ENCODE results near the gene CD19. TPM values are rescaled to one million over a fixed set of nuclear protein-coding genes. Genes with fewer than 3 reads are reported as not detected.

The CD19 gene
- total RNA-seq, 4 donors from 2014 or later = 6.3 to 85.8 TPM; not detected in 2

DNA sequence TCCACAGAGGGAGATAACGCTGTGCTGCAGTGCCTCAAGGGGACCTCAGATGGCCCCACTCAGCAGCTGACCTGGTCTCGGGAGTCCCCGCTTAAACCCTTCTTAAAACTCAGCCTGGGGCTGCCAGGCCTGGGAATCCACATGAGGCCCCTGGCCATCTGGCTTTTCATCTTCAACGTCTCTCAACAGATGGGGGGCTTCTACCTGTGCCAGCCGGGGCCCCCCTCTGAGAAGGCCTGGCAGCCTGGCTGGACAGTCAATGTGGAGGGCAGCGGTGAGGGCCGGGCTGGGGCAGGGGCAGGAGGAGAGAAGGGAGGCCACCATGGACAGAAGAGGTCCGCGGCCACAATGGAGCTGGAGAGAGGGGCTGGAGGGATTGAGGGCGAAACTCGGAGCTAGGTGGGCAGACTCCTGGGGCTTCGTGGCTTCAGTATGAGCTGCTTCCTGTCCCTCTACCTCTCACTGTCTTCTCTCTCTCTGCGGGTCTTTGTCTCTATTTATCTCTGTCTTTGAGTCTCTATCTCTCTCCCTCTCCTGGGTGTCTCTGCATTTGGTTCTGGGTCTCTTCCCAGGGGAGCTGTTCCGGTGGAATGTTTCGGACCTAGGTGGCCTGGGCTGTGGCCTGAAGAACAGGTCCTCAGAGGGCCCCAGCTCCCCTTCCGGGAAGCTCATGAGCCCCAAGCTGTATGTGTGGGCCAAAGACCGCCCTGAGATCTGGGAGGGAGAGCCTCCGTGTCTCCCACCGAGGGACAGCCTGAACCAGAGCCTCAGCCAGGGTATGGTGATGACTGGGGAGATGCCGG is 769 bp downstream of the CD19 start:
- DNase-seq = no peak
- Histone ChIP-seq H3K36me3 (no peaks in the 10 kb centered on the region), H3K4me3 (peak overlapping the region in 2 of 4 donors; percentile 40 to 51), H3K9me3 (no peaks in the 10 kb centered on the region), H3K27ac (peak overlapping the region in 2 of 4 donors; percentile 74 to 82), H3K4me1 (peaks cover 0 to 12% (median 4%) of the 10 kb centered on the region in 4 donors), H3K27me3 (no peaks in the 10 kb centered on the region)
- TF ChIP-seq, protein P1, sequence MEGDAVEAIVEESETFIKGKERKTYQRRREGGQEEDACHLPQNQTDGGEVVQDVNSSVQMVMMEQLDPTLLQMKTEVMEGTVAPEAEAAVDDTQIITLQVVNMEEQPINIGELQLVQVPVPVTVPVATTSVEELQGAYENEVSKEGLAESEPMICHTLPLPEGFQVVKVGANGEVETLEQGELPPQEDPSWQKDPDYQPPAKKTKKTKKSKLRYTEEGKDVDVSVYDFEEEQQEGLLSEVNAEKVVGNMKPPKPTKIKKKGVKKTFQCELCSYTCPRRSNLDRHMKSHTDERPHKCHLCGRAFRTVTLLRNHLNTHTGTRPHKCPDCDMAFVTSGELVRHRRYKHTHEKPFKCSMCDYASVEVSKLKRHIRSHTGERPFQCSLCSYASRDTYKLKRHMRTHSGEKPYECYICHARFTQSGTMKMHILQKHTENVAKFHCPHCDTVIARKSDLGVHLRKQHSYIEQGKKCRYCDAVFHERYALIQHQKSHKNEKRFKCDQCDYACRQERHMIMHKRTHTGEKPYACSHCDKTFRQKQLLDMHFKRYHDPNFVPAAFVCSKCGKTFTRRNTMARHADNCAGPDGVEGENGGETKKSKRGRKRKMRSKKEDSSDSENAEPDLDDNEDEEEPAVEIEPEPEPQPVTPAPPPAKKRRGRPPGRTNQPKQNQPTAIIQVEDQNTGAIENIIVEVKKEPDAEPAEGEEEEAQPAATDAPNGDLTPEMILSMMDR (IDR thresholded peaks at IDR 0.05) = no peak
- no peak for TF ChIP-seq POLR2A (IDR thresholded peaks at IDR 0.05)

- TF ChIP-seq, protein P1 (IDR thresholded peaks at IDR 0.05) = no peak
- TF ChIP-seq POLR2A (IDR thresholded peaks at IDR 0.05) = no peak
- Histone ChIP-seq H3K9me3 (no peaks in the 10 kb centered on the region), H3K27ac (peak overlapping the region in 2 of 4 donors; percentile 74 to 82), H3K4me3 (peak overlapping the region in 2 of 4 donors; percentile 40 to 51), H3K36me3 (no peaks in the 10 kb centered on the region), H3K27me3 (no peaks in the 10 kb centered on the region), H3K4me1 (peaks cover 0 to 12% (median 4%) of the 10 kb centered on the region in 4 donors)
- DNase-seq = no peak
These were observed 1.4 kb downstream of the CD19 start for GRCh38 chr16:28933171-28933570.

- no peak for TF ChIP-seq POLR2A (IDR thresholded peaks at IDR 0.05)
- TF ChIP-seq, protein P1 (IDR thresholded peaks at IDR 0.05) = no peak
- H3K4me1 ChIP-seq = peaks cover 0 to 12% (median 4%) of the 10 kb centered on the region in 4 donors
- no peaks in the 10 kb centered on the region for H3K36me3 ChIP-seq
- no peak for DNase-seq
- H3K27ac ChIP-seq = no peak overlapping the region
- H3K4me3 ChIP-seq = no peak overlapping the region
- H3K27me3 ChIP-seq = no peaks in the 10 kb centered on the region
- no peaks in the 10 kb centered on the region for H3K9me3 ChIP-seq
These were observed 3.6 kb downstream of the CD19 start for GRCh38 chr16:28935346-28935745.

DNA sequence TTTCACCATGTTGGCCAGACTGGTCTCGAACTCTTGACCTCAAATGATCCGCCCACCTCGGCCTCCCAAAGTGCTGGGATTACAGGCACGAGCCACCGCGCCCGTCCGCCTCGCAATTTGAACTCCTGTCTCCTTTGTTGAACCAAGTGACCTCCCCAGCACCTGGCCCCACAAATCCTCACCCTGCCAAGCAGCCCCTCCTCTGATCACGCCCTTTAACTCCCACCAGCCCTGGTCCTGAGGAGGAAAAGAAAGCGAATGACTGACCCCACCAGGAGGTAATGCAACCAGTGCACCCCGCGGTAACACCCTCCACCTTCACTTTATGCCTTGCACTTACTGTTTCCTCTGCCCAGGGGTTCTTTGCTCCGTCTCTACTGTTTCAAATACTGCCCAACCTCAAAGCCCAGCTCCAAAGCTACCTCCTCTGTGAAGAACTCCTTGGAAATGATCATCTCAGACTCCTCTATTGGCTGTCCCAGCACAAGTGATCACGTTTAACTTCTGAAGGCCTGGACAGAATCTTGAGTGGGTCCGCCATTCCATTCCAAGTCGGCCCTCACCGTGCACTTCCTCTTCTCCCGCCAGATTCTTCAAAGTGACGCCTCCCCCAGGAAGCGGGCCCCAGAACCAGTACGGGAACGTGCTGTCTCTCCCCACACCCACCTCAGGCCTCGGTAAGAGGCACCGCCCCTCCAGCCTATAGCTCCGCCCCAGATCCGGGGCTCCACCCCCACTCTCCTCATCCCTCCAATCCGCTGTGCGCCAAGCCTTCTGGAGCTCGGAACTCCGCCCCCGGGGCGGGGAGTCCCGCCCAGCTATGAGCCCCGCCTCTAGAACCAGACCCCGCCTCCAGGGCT is 4.4 kb downstream of the CD19 start:
- peak overlapping the region in 2 of 4 donors; percentile 13 to 38 for H3K27ac ChIP-seq
- no peaks in the 10 kb centered on the region for H3K36me3 ChIP-seq
- TF ChIP-seq, protein P1 (IDR thresholded peaks at IDR 0.05) = no peak
- TF ChIP-seq POLR2A (IDR thresholded peaks at IDR 0.05) = no peak
- no peaks in the 10 kb centered on the region for H3K27me3 ChIP-seq
- peaks cover 0 to 12% (median 2%) of the 10 kb centered on the region in 4 donors for H3K4me1 ChIP-seq
- peak; percentile 65 to 95 (median 93) for DNase-seq
- H3K9me3 ChIP-seq = no peaks in the 10 kb centered on the region
- peak overlapping the region in 3 of 4 donors; percentile 8 to 37 (median 33) for H3K4me3 ChIP-seq

DNA sequence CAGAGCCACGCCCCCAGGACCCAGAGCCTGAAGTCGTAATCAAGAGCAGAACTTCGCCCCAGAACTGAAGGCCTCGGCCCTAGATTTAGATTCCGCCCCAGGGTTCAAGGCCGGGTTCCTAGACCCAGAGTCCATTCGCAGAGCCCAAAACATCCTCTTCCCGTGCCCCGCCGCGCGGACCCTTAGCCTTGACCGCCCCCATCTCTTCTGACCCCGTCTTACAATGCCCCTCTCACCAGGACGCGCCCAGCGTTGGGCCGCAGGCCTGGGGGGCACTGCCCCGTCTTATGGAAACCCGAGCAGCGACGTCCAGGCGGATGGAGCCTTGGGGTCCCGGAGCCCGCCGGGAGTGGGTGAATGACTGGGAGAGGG is 5.0 kb downstream of the CD19 start:
- Histone ChIP-seq H3K36me3 (no peaks in the 10 kb centered on the region), H3K27me3 (no peaks in the 10 kb centered on the region), H3K9me3 (no peaks in the 10 kb centered on the region), H3K4me1 (peaks cover 0 to 12% (median 0%) of the 10 kb centered on the region in 4 donors), H3K27ac (peak overlapping the region in 1 of 4 donors; percentile 13), H3K4me3 (no peak overlapping the region)
- no peak for TF ChIP-seq POLR2A (IDR thresholded peaks at IDR 0.05)
- TF ChIP-seq, protein P1 (IDR thresholded peaks at IDR 0.05) = no peak
- no peak for DNase-seq
